Uterus (tissue), 2 donors: ENCODE results near the gene ELL2.

ENCODE experiments used
- CTCF ChIP-seq, 4 experiments: fragments of 200-600 bp in 2 of 4; fragments of 450-650 bp in 2 of 4; sonication (generic) in 2 of 4; IDR thresholded peaks; one replicate each; pipeline ENCODE4 v1.5.1; 2016 to 2019; ENCODE audit warnings: antibody characterized with exemption in 4 of 4, mild to moderate bottlenecking in 2 of 4, moderate library complexity in 1 of 4
- POLR2A ChIP-seq, 2 donors: fragments of 450-650 bp; IDR thresholded peaks; one replicate each; pipeline ENCODE4 v1.6.1; 2016; ENCODE audit warnings: antibody characterized with exemption in 2 of 2, mild to moderate bottlenecking in 1 of 2, moderate library complexity in 1 of 2

DNA sequence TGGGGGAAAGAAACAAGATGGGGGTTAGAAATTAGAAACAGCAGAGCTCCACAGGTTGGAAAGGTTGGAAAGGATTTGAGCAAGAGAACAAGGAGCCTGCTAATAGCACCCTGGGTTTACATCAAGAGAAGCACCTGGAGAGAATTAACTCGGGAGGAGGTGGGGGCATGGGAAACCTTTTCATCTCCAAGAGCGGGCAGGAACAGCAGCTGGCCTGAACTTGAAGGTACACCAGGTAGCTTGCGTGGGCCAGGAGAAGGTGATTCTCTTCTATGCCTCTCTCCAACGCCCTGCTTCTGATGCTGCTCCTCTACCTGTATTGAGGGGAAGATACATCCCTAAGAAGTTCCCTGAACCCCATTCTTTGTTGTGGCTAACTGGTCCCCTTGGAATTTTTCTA, 102.0 kb downstream of the ELL2 start:
- TF ChIP-seq CTCF (IDR thresholded peaks at IDR 0.05), result no peak
- no peak for TF ChIP-seq POLR2A (IDR thresholded peaks at IDR 0.05)
